ENCODE results near the gene CD28.
"Not testable (repeated sequence)": the region's sequence is repeated elsewhere in the genome, so short reads cannot be mapped to it uniquely, and the experiment has no call there.

Gene CD28

GRCh38 chr2:203750346-203751068 lies 44.1 kb downstream of the CD28 start:
- no peak for DNase-seq

GRCh38 chr2:203751685-203752271 lies 45.3 kb downstream of the CD28 start:
- no peak for DNase-seq

- no peak for DNase-seq
Measured at GRCh38 chr2:203756161-203756560, 49.7 kb downstream of the CD28 start.

GRCh38 chr2:203758841-203759689 lies 52.6 kb downstream of the CD28 start:
- DNase-seq, result no peak

- no peak for DNase-seq
Measured at GRCh38 chr2:203759690-203760365, 53.4 kb downstream of the CD28 start.

GRCh38 chr2:203761121-203761520 lies 54.7 kb downstream of the CD28 start:
- DNase-seq, result no peak

GRCh38 chr2:203763241-203763937 lies 57.0 kb downstream of the CD28 start:
- peak; percentile 70 to 74 for DNase-seq

GRCh38 chr2:203763938-203764664 lies 57.7 kb downstream of the CD28 start:
- DNase-seq, result peak in 1 of 2 experiments; percentile 56

- no peak for DNase-seq
Measured at GRCh38 chr2:203772456-203773165, 66.2 kb downstream of the CD28 start.

- DNase-seq, result no peak
Measured at GRCh38 chr2:203774760-203775159, 68.3 kb downstream of the CD28 start.

GRCh38 chr2:203775684-203776083 lies 69.2 kb downstream of the CD28 start:
- no peak for DNase-seq

- DNase-seq, result no peak
Measured at GRCh38 chr2:203777030-203777429, 70.6 kb downstream of the CD28 start.

GRCh38 chr2:203779477-203780073 lies 73.1 kb downstream of the CD28 start:
- not testable (repeated sequence) for DNase-seq

GRCh38 chr2:203780231-203780630 lies 73.8 kb downstream of the CD28 start:
- no peak for DNase-seq

- no peak for DNase-seq
Measured at GRCh38 chr2:203781151-203781550, 74.7 kb downstream of the CD28 start.

- peak; percentile 74 to 78 for DNase-seq
Measured at GRCh38 chr2:203782262-203782976, 76.0 kb downstream of the CD28 start.

GRCh38 chr2:203783496-203784203 lies 77.2 kb downstream of the CD28 start:
- DNase-seq, result no peak

- DNase-seq, result not testable (repeated sequence)
Measured at GRCh38 chr2:203784710-203785270, 78.4 kb downstream of the CD28 start.
